ENCODE results near the gene C1S. TPM values are rescaled to one million over a fixed set of nuclear protein-coding genes. Genes with fewer than 3 reads are reported as not detected.
A peak's percentile ranks its signal among the peaks of the same experiment; 100 is the strongest.
"Not testable (repeated sequence)": the region's sequence is repeated elsewhere in the genome, so short reads cannot be mapped to it uniquely, and the experiment has no call there.

The C1S gene
- total RNA-seq, 4 donors from 2014 or later: 58.1 to 90.8 (median 85.9) TPM

- no peak overlapping the region for H3K4me3 ChIP-seq
- DNase-seq: no peak
- no peak for ATAC-seq
- no peaks in the 10 kb centered on the region for H3K9me3 ChIP-seq
- no peaks in the 10 kb centered on the region for H3K36me3 ChIP-seq
- TF ChIP-seq POLR2A (IDR thresholded peaks at IDR 0.05): no peak
- TF ChIP-seq CTCF (IDR thresholded peaks at IDR 0.05 in 4 of 5, conservative IDR thresholded peaks at IDR 0.05 in 1 of 5): no peak
- no peaks in the 10 kb centered on the region for H3K27me3 ChIP-seq
- in situ Hi-C loops (cut with MboI; ENCODE audit: low sequenced_read_pairs in 4 of 4): no loop called here
- intact Hi-C loops (cut with DNase I; ENCODE audit: low total_unique reads): no loop called here
- H3K27ac ChIP-seq: no peak overlapping the region
- H3K4me1 ChIP-seq: no peaks in the 10 kb centered on the region
Observed at GRCh38 chr12:7039403-7039802, 21.1 kb upstream of the C1S start.

DNA sequence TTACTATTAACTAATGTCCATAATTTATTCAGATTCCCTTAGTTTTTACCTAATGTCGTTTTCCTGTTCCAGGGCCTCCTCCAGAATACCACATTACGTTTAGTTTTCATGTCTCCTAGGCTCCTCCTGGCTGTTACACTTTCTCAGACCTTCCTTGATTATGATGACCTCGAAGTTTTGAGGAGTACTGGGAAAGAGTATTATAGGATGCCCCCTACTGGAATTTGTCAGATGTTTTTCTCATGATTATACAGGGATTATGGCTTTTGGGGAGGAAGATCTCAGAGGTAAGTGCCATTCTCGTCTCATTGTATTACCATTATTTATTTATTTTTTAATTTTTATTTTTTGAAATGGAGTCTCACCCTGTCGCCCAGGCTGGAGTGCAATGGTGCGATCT is 17.7 kb upstream of the C1S start:
- TF ChIP-seq CTCF (IDR thresholded peaks at IDR 0.05 in 4 of 5, conservative IDR thresholded peaks at IDR 0.05 in 1 of 5): peak in 4 of 5 experiments; percentile 22 to 46 (median 30)
- TF ChIP-seq POLR2A (IDR thresholded peaks at IDR 0.05): no peak
- peak; percentile 76 to 81 for ATAC-seq
- Histone ChIP-seq H3K4me3 (no peak overlapping the region), H3K9me3 (no peaks in the 10 kb centered on the region), H3K27ac (no peak overlapping the region), H3K36me3 (no peaks in the 10 kb centered on the region), H3K4me1 (no peaks in the 10 kb centered on the region), H3K27me3 (no peaks in the 10 kb centered on the region)
- no peak for DNase-seq
- intact Hi-C loops (cut with DNase I; ENCODE audit: low total_unique reads) (no loop called here), in situ Hi-C loops (cut with MboI; ENCODE audit: low sequenced_read_pairs in 4 of 4) (no loop called here)

GRCh38 chr12:7045913-7046312 is 14.6 kb upstream of the C1S start:
- no peak for DNase-seq
- intact Hi-C loops (cut with DNase I; ENCODE audit: low total_unique reads): no loop called here
- no peak for TF ChIP-seq POLR2A (IDR thresholded peaks at IDR 0.05)
- no peak for TF ChIP-seq CTCF (IDR thresholded peaks at IDR 0.05 in 4 of 5, conservative IDR thresholded peaks at IDR 0.05 in 1 of 5)
- Histone ChIP-seq H3K27ac (no peak overlapping the region), H3K27me3 (no peaks in the 10 kb centered on the region), H3K36me3 (no peaks in the 10 kb centered on the region), H3K4me1 (peaks cover 17 to 18% of the 10 kb centered on the region in 2 donors), H3K4me3 (no peak overlapping the region), H3K9me3 (no peaks in the 10 kb centered on the region)
- ATAC-seq: no peak
- in situ Hi-C loops (cut with MboI; ENCODE audit: low sequenced_read_pairs in 4 of 4): no loop called here

GRCh38 chr12:7046383-7047105 is 14.0 kb upstream of the C1S start:
- TF ChIP-seq POLR2A (IDR thresholded peaks at IDR 0.05) (no peak), CTCF (IDR thresholded peaks at IDR 0.05 in 4 of 5, conservative IDR thresholded peaks at IDR 0.05 in 1 of 5) (no peak)
- DNase-seq: no peak
- Histone ChIP-seq H3K4me3 (no peak overlapping the region), H3K36me3 (no peaks in the 10 kb centered on the region), H3K9me3 (no peaks in the 10 kb centered on the region), H3K27ac (no peak overlapping the region), H3K4me1 (peaks cover 17 to 18% of the 10 kb centered on the region in 2 donors), H3K27me3 (no peaks in the 10 kb centered on the region)
- intact Hi-C loops (cut with DNase I; ENCODE audit: low total_unique reads): no loop called here
- no peak for ATAC-seq
- in situ Hi-C loops (cut with MboI; ENCODE audit: low sequenced_read_pairs in 4 of 4): no loop called here

DNA sequence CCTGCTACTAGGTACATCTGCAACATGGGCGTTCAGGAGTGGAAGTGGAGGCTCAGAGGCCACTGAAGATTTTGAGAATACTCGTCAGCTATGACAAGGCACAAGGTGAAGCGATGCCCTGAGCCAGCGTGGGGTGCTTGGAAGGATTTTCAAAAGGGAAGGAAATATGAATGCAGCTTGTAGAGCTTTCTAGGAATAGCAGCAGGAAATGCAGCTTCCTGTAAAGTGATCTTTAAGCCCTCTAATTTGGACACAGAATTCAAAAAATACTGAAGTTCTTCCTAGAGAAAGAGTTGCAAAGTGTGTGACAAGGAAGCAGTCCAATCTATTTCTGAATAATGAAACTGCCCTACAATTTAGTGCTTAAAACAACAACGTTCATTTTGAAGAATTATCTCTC is 13.2 kb upstream of the C1S start:
- H3K27ac ChIP-seq: no peak overlapping the region
- no peak overlapping the region for H3K4me3 ChIP-seq
- no peaks in the 10 kb centered on the region for H3K36me3 ChIP-seq
- TF ChIP-seq CTCF (IDR thresholded peaks at IDR 0.05 in 4 of 5, conservative IDR thresholded peaks at IDR 0.05 in 1 of 5): no peak
- no peak for TF ChIP-seq POLR2A (IDR thresholded peaks at IDR 0.05)
- intact Hi-C loops (cut with DNase I; ENCODE audit: low total_unique reads) (no loop called here), in situ Hi-C loops (cut with MboI; ENCODE audit: low sequenced_read_pairs in 4 of 4) (no loop called here)
- peaks cover 17 to 18% of the 10 kb centered on the region in 2 donors for H3K4me1 ChIP-seq
- H3K9me3 ChIP-seq: no peaks in the 10 kb centered on the region
- ATAC-seq: no peak
- no peak for DNase-seq
- H3K27me3 ChIP-seq: no peaks in the 10 kb centered on the region

- DNase-seq; in situ Hi-C loops (cut with MboI; ENCODE audit: low sequenced_read_pairs in 4 of 4); H3K4me3 ChIP-seq; H3K9me3 ChIP-seq; intact Hi-C loops (cut with DNase I; ENCODE audit: low total_unique reads); H3K36me3 ChIP-seq; H3K27me3 ChIP-seq: not testable (repeated sequence)
- H3K4me1 ChIP-seq: peaks cover 17 to 18% of the 10 kb centered on the region in 2 donors
- peak overlapping the region; percentile 41 to 73 (median 70) for H3K27ac ChIP-seq
- ATAC-seq: peak; percentile 12 to 30
Observed at GRCh38 chr12:7049445-7049951, 11.0 kb upstream of the C1S start.

GRCh38 chr12:7049973-7050372 is 10.5 kb upstream of the C1S start:
- intact Hi-C loops (cut with DNase I; ENCODE audit: low total_unique reads): not testable (repeated sequence)

More at GRCh38 chr12:7049973-7050372, 10.5 kb upstream of the C1S start:
- in situ Hi-C loops (cut with MboI; ENCODE audit: low sequenced_read_pairs in 4 of 4); DNase-seq; H3K36me3 ChIP-seq; H3K27me3 ChIP-seq; H3K9me3 ChIP-seq; H3K4me3 ChIP-seq: not testable (repeated sequence)
- ATAC-seq: peak; percentile 93 to 96
- Histone ChIP-seq H3K27ac (peak overlapping the region; percentile 41 to 73 (median 70)), H3K4me1 (peaks cover 17 to 18% of the 10 kb centered on the region in 2 donors)

Measured in gastrocnemius medialis (tissue), 4 donors.